Ishikawa (cell line): ENCODE measurements around the gene REPS2.

ENCODE experiments used
- CREB1 ChIP-seq: IDR thresholded peaks from 2 replicates; pipeline ENCODE4 v1.6.1; 2012; ENCODE audit warnings: low read depth
- EP300 ChIP-seq: IDR thresholded peaks from 2 replicates; pipeline ENCODE4 v1.6.1; 2012; ENCODE audit warnings: borderline replicate concordance
- MAX ChIP-seq: IDR thresholded peaks from 2 replicates; pipeline ENCODE4 v1.6.1; 2012
- RAD21 ChIP-seq: IDR thresholded peaks from 2 replicates; pipeline ENCODE4 v1.6.1; 2012; ENCODE audit warnings: low read depth

- TF ChIP-seq MAX (no peak), RAD21 (no peak), CREB1 (no peak), EP300 (no peak)
Measured at GRCh38 chrX:16950423-16950822, 4.0 kb downstream of the REPS2 start.
